DMS153 (cell line): ENCODE data around the gene CD164.
A peak's percentile ranks its signal among the peaks of the same experiment; 100 is the strongest.
"Not testable (repeated sequence)": the region's sequence is repeated elsewhere in the genome, so short reads cannot be mapped to it uniquely, and the experiment has no call there.

ENCODE experiments used
- DNase-seq: peaks from one replicate; lab custom pipeline; 2025; lab: John Stamatoyannopoulos, UW

Gene CD164

GRCh38 chr6:109342911-109343310 is 39.4 kb downstream of the CD164 start:
- DNase-seq, result no peak

GRCh38 chr6:109342506-109342905 is 39.8 kb downstream of the CD164 start:
- DNase-seq, result no peak

GRCh38 chr6:109340811-109341210 is 41.5 kb downstream of the CD164 start:
- no peak for DNase-seq

GRCh38 chr6:109339906-109340678 is 42.2 kb downstream of the CD164 start:
- DNase-seq, result no peak

GRCh38 chr6:109336221-109336961 is 45.9 kb downstream of the CD164 start:
- peak; percentile 75 for DNase-seq

- not testable (repeated sequence) for DNase-seq
Observed at GRCh38 chr6:109333870-109334269, 48.4 kb downstream of the CD164 start.

GRCh38 chr6:109332748-109333147 is 49.5 kb downstream of the CD164 start:
- DNase-seq, result no peak

- DNase-seq, result no peak
Observed at GRCh38 chr6:109331081-109331480, 51.2 kb downstream of the CD164 start.

- no peak for DNase-seq
Observed at GRCh38 chr6:109330263-109330662, 52.0 kb downstream of the CD164 start.

GRCh38 chr6:109328629-109329028 is 53.6 kb downstream of the CD164 start:
- DNase-seq, result no peak

GRCh38 chr6:109327959-109328358 is 54.3 kb downstream of the CD164 start:
- DNase-seq, result no peak

- no peak for DNase-seq
Observed at GRCh38 chr6:109327491-109327890, 54.8 kb downstream of the CD164 start.

GRCh38 chr6:109326351-109326750 is 55.9 kb downstream of the CD164 start:
- no peak for DNase-seq

GRCh38 chr6:109325400-109325801 is 56.9 kb downstream of the CD164 start:
- DNase-seq, result no peak

- no peak for DNase-seq
Observed at GRCh38 chr6:109323241-109323640, 59.0 kb downstream of the CD164 start.

- DNase-seq, result no peak
Observed at GRCh38 chr6:109322825-109323224, 59.4 kb downstream of the CD164 start.

- no peak for DNase-seq
Observed at GRCh38 chr6:109321752-109322151, 60.5 kb downstream of the CD164 start.

GRCh38 chr6:109320072-109320471 is 62.2 kb downstream of the CD164 start:
- no peak for DNase-seq

- peak; percentile 90 for DNase-seq
Observed at GRCh38 chr6:109318328-109318876, 63.9 kb downstream of the CD164 start.

GRCh38 chr6:109316909-109317308 is 65.4 kb downstream of the CD164 start:
- no peak for DNase-seq
